ENCODE data around the gene NAV2. TPM values are rescaled to one million over a fixed set of nuclear protein-coding genes. Genes with fewer than 3 reads are reported as not detected.

Gene NAV2
- polyA plus RNA-seq, 1 experiment: 5.1 TPM

- Histone ChIP-seq H3K27me3 (ENCODE audit: control insufficient read depth, insufficient read depth, low read length) (no peaks in the 10 kb centered on the region), H3K27ac (ENCODE audit: low read depth, low read length) (no peak overlapping the region), H3K9me3 (ENCODE audit: control insufficient read depth, insufficient read depth, low read length) (no peaks in the 10 kb centered on the region), H3K4me3 (ENCODE audit: low read depth, low read length) (no peak overlapping the region)
- ChIA-PET CTCF (interaction anchor here (1.0 kb wide), 1 partner anchor 271 kb away, joined by 3 read pairs; no protein-coding TSS in a partner anchor), POLR2A (no interaction called here)
- TF ChIP-seq CTCF (IDR thresholded peaks at IDR 0.05; ENCODE audit: low read depth, low read length): no peak
- DNase-seq (ENCODE audit: low read depth, low spot score): no peak
These were observed 149.5 kb downstream of the NAV2 start for GRCh38 chr11:19862091-19862490.

- ChIA-PET POLR2A (no interaction called here), CTCF (no interaction called here)
- Histone ChIP-seq H3K9me3 (ENCODE audit: control insufficient read depth, insufficient read depth, low read length) (no peaks in the 10 kb centered on the region), H3K27me3 (ENCODE audit: control insufficient read depth, insufficient read depth, low read length) (no peaks in the 10 kb centered on the region), H3K27ac (ENCODE audit: low read depth, low read length) (no peak overlapping the region), H3K4me3 (ENCODE audit: low read depth, low read length) (no peak overlapping the region)
- no peak for TF ChIP-seq CTCF (IDR thresholded peaks at IDR 0.05; ENCODE audit: low read depth, low read length)
- DNase-seq (ENCODE audit: low read depth, low spot score): no peak
These were observed 151.8 kb downstream of the NAV2 start for GRCh38 chr11:19864141-19865140.

- no peak for DNase-seq (ENCODE audit: low read depth, low spot score)
- Histone ChIP-seq H3K4me3 (ENCODE audit: low read depth, low read length) (no peak overlapping the region), H3K27ac (ENCODE audit: low read depth, low read length) (no peak overlapping the region), H3K27me3 (ENCODE audit: control insufficient read depth, insufficient read depth, low read length) (no peaks in the 10 kb centered on the region), H3K9me3 (ENCODE audit: control insufficient read depth, insufficient read depth, low read length) (no peaks in the 10 kb centered on the region)
- TF ChIP-seq CTCF (IDR thresholded peaks at IDR 0.05; ENCODE audit: low read depth, low read length): no peak
- ChIA-PET POLR2A (no interaction called here), CTCF (interaction anchor here (0.6 kb wide), 1 partner anchor 37 kb away, joined by 3 read pairs; no protein-coding TSS in a partner anchor)
These were observed 153.4 kb downstream of the NAV2 start for GRCh38 chr11:19866037-19866436.

GRCh38 chr11:19866521-19866920 lies 153.9 kb downstream of the NAV2 start:
- Histone ChIP-seq H3K4me3 (ENCODE audit: low read depth, low read length) (no peak overlapping the region), H3K9me3 (ENCODE audit: control insufficient read depth, insufficient read depth, low read length) (no peaks in the 10 kb centered on the region), H3K27ac (ENCODE audit: low read depth, low read length) (no peak overlapping the region), H3K27me3 (ENCODE audit: control insufficient read depth, insufficient read depth, low read length) (no peaks in the 10 kb centered on the region)
- TF ChIP-seq CTCF (IDR thresholded peaks at IDR 0.05; ENCODE audit: low read depth, low read length): no peak
- POLR2A ChIA-PET: no interaction called here
- CTCF ChIA-PET: interaction anchor here (0.6 kb wide), 1 partner anchor 37 kb away, joined by 3 read pairs; no protein-coding TSS in a partner anchor
- no peak for DNase-seq (ENCODE audit: low read depth, low spot score)

- CTCF ChIA-PET: interaction anchor here (1.4 to 1.9 kb wide), 2 partner anchors 36 to 607 kb away, joined by 3 to 7 read pairs; no protein-coding TSS in a partner anchor
- no peak for DNase-seq (ENCODE audit: low read depth, low spot score)
- Histone ChIP-seq H3K4me3 (ENCODE audit: low read depth, low read length) (no peak overlapping the region), H3K27ac (ENCODE audit: low read depth, low read length) (no peak overlapping the region), H3K27me3 (ENCODE audit: control insufficient read depth, insufficient read depth, low read length) (no peaks in the 10 kb centered on the region), H3K9me3 (ENCODE audit: control insufficient read depth, insufficient read depth, low read length) (no peaks in the 10 kb centered on the region)
- POLR2A ChIA-PET: no interaction called here
- no peak for TF ChIP-seq CTCF (IDR thresholded peaks at IDR 0.05; ENCODE audit: low read depth, low read length)
These were observed 154.4 kb downstream of the NAV2 start for GRCh38 chr11:19867064-19867463.
